HepG2 (cell line): ENCODE measurements around the gene UVSSA. TPM values are rescaled to one million over a fixed set of nuclear protein-coding genes. Genes with fewer than 3 reads are reported as not detected.

Source experiments
- ARID2 ChIP-seq: sonication (generic); formaldehyde crosslinking; IDR thresholded peaks from 2 replicates; pipeline ENCODE4 v1.8.1; 2022; ENCODE audit warnings: mild to moderate bottlenecking, missing genetic modification reagents, borderline replicate concordance
- ATF7-NPFF ChIP-seq: sonication (generic); formaldehyde crosslinking; IDR thresholded peaks from 2 replicates; pipeline ENCODE4 v1.8.1; 2023; ENCODE audit warnings: mild to moderate bottlenecking, low read depth, missing genetic modification reagents, moderate library complexity
- E2F2 ChIP-seq: sonication (generic); formaldehyde crosslinking; IDR thresholded peaks from 2 replicates; pipeline ENCODE4 v1.4.0; 2020; ENCODE audit warnings: missing genetic modification reagents, borderline replicate concordance
- HNRNPK ChIP-seq: fragments of 200-400 bp; formaldehyde crosslinking; IDR thresholded peaks from 2 replicates; pipeline ENCODE4 v1.6.1; 2018; ENCODE audit warnings: low read length, low read depth, moderate library complexity, mild to moderate bottlenecking; ENCODE audit not compliant: poor library complexity, severe bottlenecking
- MED8 ChIP-seq: sonication (generic); formaldehyde crosslinking; IDR thresholded peaks from 2 replicates; pipeline ENCODE4 v1.8.1; 2023; ENCODE audit warnings: mild to moderate bottlenecking, missing genetic modification reagents; ENCODE audit not compliant: insufficient replicate concordance
- MTA1 ChIP-seq: sonication (generic); formaldehyde crosslinking; IDR thresholded peaks from 2 replicates; pipeline ENCODE4 v1.4.0; 2020; ENCODE audit warnings: missing genetic modification reagents, mild to moderate bottlenecking, borderline replicate concordance
- PBX2 ChIP-seq: IDR thresholded peaks from 2 replicates; pipeline ENCODE4 v1.6.1; 2016; ENCODE audit warnings: control low read depth
- PHF8 ChIP-seq: sonication (generic); formaldehyde crosslinking; IDR thresholded peaks from 2 replicates; pipeline ENCODE4 v1.5.0; 2020; ENCODE audit warnings: missing genetic modification reagents
- RORA ChIP-seq: sonication (generic); formaldehyde crosslinking; IDR thresholded peaks from 2 replicates; pipeline ENCODE4 v1.5.0; 2020; ENCODE audit warnings: mild to moderate bottlenecking, missing genetic modification reagents, moderate library complexity
- TBX2 ChIP-seq: sonication (generic); formaldehyde crosslinking; IDR thresholded peaks from 2 replicates; pipeline ENCODE4 v1.5.0; 2020; ENCODE audit warnings: missing genetic modification reagents, mild to moderate bottlenecking, borderline replicate concordance
- TCF7L2 ChIP-seq: IDR thresholded peaks from 2 replicates; pipeline ENCODE4 v1.6.1; 2011; ENCODE audit warnings: mild to moderate bottlenecking, low read depth, low read length, moderate library complexity
- ZBTB3 ChIP-seq: sonication (generic); formaldehyde crosslinking; IDR thresholded peaks from 2 replicates; pipeline ENCODE4 v1.4.0; 2020; ENCODE audit warnings: low read depth, mild to moderate bottlenecking, moderate library complexity, missing genetic modification reagents, borderline replicate concordance
- ZFX ChIP-seq: sonication (generic); formaldehyde crosslinking; IDR thresholded peaks from 2 replicates; pipeline ENCODE4 v1.4.0; 2020; ENCODE audit warnings: mild to moderate bottlenecking, low read depth, missing genetic modification reagents, moderate library complexity
- ZNF225 ChIP-seq: sonication (generic); formaldehyde crosslinking; IDR thresholded peaks from 2 replicates; pipeline ENCODE4 v1.4.0; 2020; ENCODE audit warnings: mild to moderate bottlenecking, missing genetic modification reagents
- ZNF430 ChIP-seq: sonication (generic); formaldehyde crosslinking; IDR thresholded peaks from 2 replicates; pipeline ENCODE4 v1.9.0; 2021; ENCODE audit warnings: mild to moderate bottlenecking, missing genetic modification reagents
- ZNF468 ChIP-seq: sonication (generic); formaldehyde crosslinking; IDR thresholded peaks from 2 replicates; pipeline ENCODE4 v1.8.0; 2022; ENCODE audit warnings: mild to moderate bottlenecking, moderate library complexity, missing genetic modification reagents
- ZNF616 ChIP-seq: sonication (generic); formaldehyde crosslinking; IDR thresholded peaks from 2 replicates; pipeline ENCODE4 v1.5.0; 2020; ENCODE audit warnings: low read depth, mild to moderate bottlenecking, missing genetic modification reagents
- ZSCAN20 ChIP-seq: sonication (generic); formaldehyde crosslinking; IDR thresholded peaks from 2 replicates; pipeline ENCODE4 v1.4.0; 2020; ENCODE audit warnings: missing genetic modification reagents, mild to moderate bottlenecking, borderline replicate concordance
- polyA plus RNA-seq, 8 experiments: library from polyadenylated mRNA; depleted of rRNA in 3 of 8; stranded (reverse) in 7 of 8; unstranded in 1 of 8; fragments of >200 nt; fragmentation: Illumina TruSeq in 4 of 8; extraction: Trizol in 4 of 8; gene quantifications; 2 replicates each; pipeline versions ENCODE4 v1.2.1 to v1.2.3, GENCODE V29; 2011 to 2016; ENCODE audit warnings: low read depth in 4 of 8, missing spikeins in 1 of 8, mixed read lengths in 1 of 8; ENCODE audit not compliant: insufficient read depth in 1 of 8
- total RNA-seq, 5 experiments: library from RNA; depleted of rRNA; stranded (reverse); fragments of >200 nt; fragmentation: Illumina TruSeq; extraction: Trizol; gene quantifications; 2 replicates each; pipeline ENCODE4 v1.2.3, GENCODE V29; 2016; ENCODE audit warnings: low read depth in 1 of 5
- TF ChIP-seq, protein P1 (sequence below): sonication (generic); formaldehyde crosslinking; IDR thresholded peaks from 2 replicates; pipeline ENCODE4 v1.4.0; 2020; ENCODE audit warnings: mild to moderate bottlenecking, missing genetic modification reagents
- TF ChIP-seq, protein P2 (sequence below): sonication (generic); formaldehyde crosslinking; IDR thresholded peaks from 2 replicates; pipeline ENCODE4 v1.5.0; 2020; ENCODE audit warnings: missing genetic modification reagents, mild to moderate bottlenecking, borderline replicate concordance

The UVSSA gene
- total and polyA plus RNA-seq, 2 of the 13 experiments (the other 11 are each of a cell fraction or from before 2014, with no cell fraction given), result 4.6 to 8.4 TPM

DNA sequence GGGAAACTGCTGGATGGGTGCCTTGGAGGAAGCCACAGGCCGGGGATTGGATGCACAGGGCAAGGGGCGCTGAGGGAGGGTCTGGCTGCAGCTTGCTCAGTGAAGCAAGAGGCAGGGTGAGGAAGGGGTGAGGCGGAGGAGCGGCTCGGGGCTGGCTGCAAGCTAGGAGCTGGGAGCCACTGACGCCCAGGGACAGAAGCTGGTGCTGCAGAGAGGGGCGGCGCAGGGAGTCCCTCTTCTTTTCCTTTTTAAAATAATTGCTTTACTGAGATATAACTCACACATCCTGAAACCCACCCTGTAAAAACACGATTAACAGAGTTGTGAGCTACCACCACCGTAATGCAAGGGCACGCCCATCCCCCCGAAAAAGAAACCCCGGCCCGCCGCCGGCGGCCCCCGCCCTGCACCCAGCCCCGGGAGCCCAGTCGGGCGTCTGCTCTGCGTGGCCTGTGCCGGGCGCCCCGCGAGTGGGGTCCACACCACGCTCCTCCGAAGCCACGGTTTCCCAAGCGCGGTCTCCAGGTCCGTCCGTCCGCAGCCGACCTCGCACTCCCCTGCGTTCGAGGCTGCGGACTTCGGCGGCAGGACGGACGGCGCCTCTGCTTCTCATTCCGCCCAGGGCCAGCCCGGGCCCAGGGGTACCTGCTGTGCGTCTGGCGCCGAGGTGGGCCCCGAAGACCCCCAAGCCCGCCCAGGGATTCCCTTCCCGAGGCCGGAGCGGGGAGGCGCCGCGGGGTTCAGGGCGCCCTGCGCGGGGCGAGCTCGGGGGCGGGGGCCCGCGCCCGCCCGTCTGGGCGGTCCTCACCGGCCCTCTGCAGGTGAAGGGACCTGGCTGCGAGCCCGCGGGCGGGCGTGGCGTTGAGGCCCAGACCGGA lies 866 bp upstream of the UVSSA start (continued):
- TF ChIP-seq ATF7-NPFF (CRISPR knock-in tag) (peak; percentile 48; the same call in 1 of the 2 replicates), ZNF225 (peak; percentile 33; the same call in 1 of the 2 replicates), E2F2 (CRISPR knock-in tag) (peak; percentile 42; the same call in 1 of the 2 replicates), RORA (CRISPR knock-in tag) (no peak), MED8 (CRISPR knock-in tag) (no peak), ZNF430 (CRISPR knock-in tag) (no peak), ZNF616 (CRISPR knock-in tag) (peak; percentile 3; the same call in 1 of the 2 replicates), MTA1 (peak; percentile 45; the same call in 1 of the 2 replicates), ARID2 (CRISPR knock-in tag) (0 out of 2 replicates have a peak, but pooled peaks have one; percentile 30), PBX2 (CRISPR knock-in tag) (no peak), ZSCAN20 (CRISPR knock-in tag) (peak; percentile 42; the same call in 1 of the 2 replicates), HNRNPK (no peak), ZNF468 (CRISPR knock-in tag) (no peak), ZBTB3 (CRISPR knock-in tag) (no peak), ZFX (CRISPR knock-in tag) (peak; percentile 64), TCF7L2 (no peak), TBX2 (CRISPR knock-in tag) (0 out of 2 replicates have a peak, but pooled peaks have one; percentile 1), PHF8 (CRISPR knock-in tag) (peak; percentile 68)
- TF ChIP-seq, protein P1, sequence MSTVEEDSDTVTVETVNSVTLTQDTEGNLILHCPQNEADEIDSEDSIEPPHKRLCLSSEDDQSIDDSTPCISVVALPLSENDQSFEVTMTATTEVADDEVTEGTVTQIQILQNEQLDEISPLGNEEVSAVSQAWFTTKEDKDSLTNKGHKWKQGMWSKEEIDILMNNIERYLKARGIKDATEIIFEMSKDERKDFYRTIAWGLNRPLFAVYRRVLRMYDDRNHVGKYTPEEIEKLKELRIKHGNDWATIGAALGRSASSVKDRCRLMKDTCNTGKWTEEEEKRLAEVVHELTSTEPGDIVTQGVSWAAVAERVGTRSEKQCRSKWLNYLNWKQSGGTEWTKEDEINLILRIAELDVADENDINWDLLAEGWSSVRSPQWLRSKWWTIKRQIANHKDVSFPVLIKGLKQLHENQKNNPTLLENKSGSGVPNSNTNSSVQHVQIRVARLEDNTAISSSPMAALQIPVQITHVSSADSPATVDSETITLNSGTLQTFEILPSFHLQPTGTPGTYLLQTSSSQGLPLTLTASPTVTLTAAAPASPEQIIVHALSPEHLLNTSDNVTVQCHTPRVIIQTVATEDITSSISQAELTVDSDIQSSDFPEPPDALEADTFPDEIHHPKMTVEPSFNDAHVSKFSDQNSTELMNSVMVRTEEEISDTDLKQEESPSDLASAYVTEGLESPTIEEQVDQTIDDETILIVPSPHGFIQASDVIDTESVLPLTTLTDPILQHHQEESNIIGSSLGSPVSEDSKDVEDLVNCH (CRISPR knock-in tag), result no peak
- TF ChIP-seq, protein P2, sequence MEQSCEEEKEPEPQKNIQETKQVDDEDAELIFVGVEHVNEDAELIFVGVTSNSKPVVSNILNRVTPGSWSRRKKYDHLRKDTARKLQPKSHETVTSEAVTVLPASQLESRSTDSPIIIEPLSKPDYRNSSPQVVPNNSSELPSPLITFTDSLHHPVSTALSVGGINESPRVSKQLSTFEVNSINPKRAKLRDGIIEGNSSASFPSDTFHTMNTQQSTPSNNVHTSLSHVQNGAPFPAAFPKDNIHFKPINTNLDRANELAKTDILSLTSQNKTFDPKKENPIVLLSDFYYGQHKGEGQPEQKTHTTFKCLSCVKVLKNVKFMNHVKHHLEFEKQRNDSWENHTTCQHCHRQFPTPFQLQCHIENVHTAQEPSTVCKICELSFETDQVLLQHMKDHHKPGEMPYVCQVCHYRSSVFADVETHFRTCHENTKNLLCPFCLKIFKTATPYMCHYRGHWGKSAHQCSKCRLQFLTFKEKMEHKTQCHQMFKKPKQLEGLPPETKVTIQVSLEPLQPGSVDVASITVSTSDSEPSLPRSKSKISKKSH (CRISPR knock-in tag), result 0 out of 2 replicates have a peak, but pooled peaks have one; percentile 34
